NCI-H774 (cell line): ENCODE measurements around the gene FXYD5.
A peak's percentile ranks its signal among the peaks of the same experiment; 100 is the strongest.
"Not testable (repeated sequence)": the region's sequence is repeated elsewhere in the genome, so short reads cannot be mapped to it uniquely, and the experiment has no call there.

Experiments used
- DNase-seq: peaks from one replicate; lab custom pipeline; 2025; lab: John Stamatoyannopoulos, UW

Gene FXYD5

GRCh38 chr19:35120492-35120891 lies 34.0 kb upstream of the FXYD5 start:
- no peak for DNase-seq

- no peak for DNase-seq
Observed at GRCh38 chr19:35120898-35121297, 33.6 kb upstream of the FXYD5 start.

- no peak for DNase-seq
Observed at GRCh38 chr19:35122687-35123551, 31.6 kb upstream of the FXYD5 start.

GRCh38 chr19:35123573-35123972 lies 31.0 kb upstream of the FXYD5 start:
- no peak for DNase-seq

- peak; percentile 74 for DNase-seq
Observed at GRCh38 chr19:35124098-35125060, 30.2 kb upstream of the FXYD5 start.

- DNase-seq, result no peak
Observed at GRCh38 chr19:35125270-35125717, 29.2 kb upstream of the FXYD5 start.

- DNase-seq, result no peak
Observed at GRCh38 chr19:35125749-35126623, 28.5 kb upstream of the FXYD5 start.

- no peak for DNase-seq
Observed at GRCh38 chr19:35126624-35126959, 27.9 kb upstream of the FXYD5 start.

- no peak for DNase-seq
Observed at GRCh38 chr19:35127871-35128270, 26.7 kb upstream of the FXYD5 start.

- no peak for DNase-seq
Observed at GRCh38 chr19:35128398-35129057, 26.0 kb upstream of the FXYD5 start.

GRCh38 chr19:35129724-35130274 lies 24.7 kb upstream of the FXYD5 start:
- not testable (repeated sequence) for DNase-seq

GRCh38 chr19:35130761-35131720 lies 23.5 kb upstream of the FXYD5 start:
- DNase-seq, result no peak

GRCh38 chr19:35132254-35132653 lies 22.3 kb upstream of the FXYD5 start:
- no peak for DNase-seq

- no peak for DNase-seq
Observed at GRCh38 chr19:35133826-35134225, 20.7 kb upstream of the FXYD5 start.

- no peak for DNase-seq
Observed at GRCh38 chr19:35134601-35135242, 19.8 kb upstream of the FXYD5 start, which contains the start of gene LGI4. LGI4 (minus strand) TSS chr19:35135059; CDS start chr19:35134680, 379 bp downstream.

- DNase-seq, result no peak
Observed at GRCh38 chr19:35135389-35135909, 19.1 kb upstream of the FXYD5 start.

GRCh38 chr19:35136231-35136630 lies 18.3 kb upstream of the FXYD5 start:
- no peak for DNase-seq

GRCh38 chr19:35136977-35137702 lies 17.4 kb upstream of the FXYD5 start:
- no peak for DNase-seq
